T-helper 1 cell treated with Interleukin-12 subunit alpha and Interleukin-12 subunit beta and Interleukin-4 antibody, amounts not matched to agents 30 μg/mL and 1 μg/mL, for 36 hours (primary cell): ENCODE data around the gene LRRC3.

Source experiments
- H3K27ac Mint-ChIP-seq: one replicate; pipeline ENCODE4 v1.8.0; 2021; ENCODE audit warnings: mild to moderate bottlenecking, mixed read lengths
- H3K27me3 Mint-ChIP-seq: one replicate; pipeline ENCODE4 v1.8.0; 2021; ENCODE audit warnings: low read depth, mixed read lengths
- H3K36me3 Mint-ChIP-seq: one replicate; pipeline ENCODE4 v1.8.0; 2021; ENCODE audit warnings: low read depth, mixed read lengths
- H3K4me1 Mint-ChIP-seq: one replicate; pipeline ENCODE4 v1.8.0; 2021; ENCODE audit warnings: low read depth, mixed read lengths
- H3K4me3 Mint-ChIP-seq: one replicate; pipeline ENCODE4 v1.8.0; 2021; ENCODE audit warnings: mild to moderate bottlenecking, moderate library complexity, mixed read lengths
- H3K9me3 Mint-ChIP-seq: one replicate; pipeline ENCODE4 v1.8.0; 2021; ENCODE audit warnings: mixed read lengths

Gene LRRC3

GRCh38 chr21:44419679-44420078 lies 35.6 kb upstream of the LRRC3 start:
- no peaks in the 10 kb centered on the region for H3K4me1 Mint-ChIP-seq
- H3K27me3 Mint-ChIP-seq, result no peaks in the 10 kb centered on the region
- no peak overlapping the region for H3K27ac Mint-ChIP-seq
- H3K9me3 Mint-ChIP-seq, result peaks cover 10% of the 10 kb centered on the region
- peaks cover 13% of the 10 kb centered on the region for H3K36me3 Mint-ChIP-seq
- H3K4me3 Mint-ChIP-seq, result no peak overlapping the region

DNA sequence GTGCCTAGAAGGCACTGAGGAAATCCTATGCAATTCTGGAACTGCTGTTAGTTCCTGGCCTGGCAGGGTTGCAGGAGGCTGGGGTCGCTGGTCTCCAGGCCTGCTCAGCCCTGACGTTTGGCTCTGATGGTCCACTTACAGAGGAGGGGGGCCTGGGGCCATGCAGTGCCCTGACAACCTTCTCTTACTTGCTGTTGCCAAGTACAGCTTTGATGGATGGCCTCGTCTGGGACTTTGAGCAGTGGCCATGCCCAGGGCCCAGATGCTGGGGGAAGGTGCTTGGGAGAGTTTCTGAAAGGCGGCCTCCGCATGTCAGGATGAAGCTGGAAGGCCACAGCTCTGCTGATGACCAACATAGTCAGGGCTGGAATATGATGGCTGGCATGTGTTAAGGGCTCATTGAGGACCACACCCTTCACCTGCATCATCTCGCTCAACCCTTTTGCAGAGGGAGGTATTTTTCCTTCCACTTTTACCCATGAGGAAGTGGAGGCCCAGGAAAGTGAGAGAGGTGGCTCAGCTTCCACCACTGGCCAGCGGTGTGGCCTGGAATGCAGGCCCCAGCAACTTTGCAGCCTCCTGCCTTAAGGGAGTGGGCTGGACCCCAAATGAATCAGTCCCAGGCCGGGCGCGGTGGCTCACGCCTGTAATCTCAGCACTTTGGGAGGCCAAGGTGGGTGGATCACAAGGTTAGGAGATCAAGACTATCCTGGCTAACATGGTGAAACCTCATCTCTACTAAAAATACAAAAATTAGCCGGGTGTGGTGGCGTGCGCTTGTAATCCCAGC lies 34.7 kb upstream of the LRRC3 start:
- Mint-ChIP-seq H3K9me3 (peaks cover 10% of the 10 kb centered on the region), H3K36me3 (peaks cover 13% of the 10 kb centered on the region), H3K27me3 (no peaks in the 10 kb centered on the region), H3K27ac (no peak overlapping the region), H3K4me3 (no peak overlapping the region), H3K4me1 (no peaks in the 10 kb centered on the region)

DNA sequence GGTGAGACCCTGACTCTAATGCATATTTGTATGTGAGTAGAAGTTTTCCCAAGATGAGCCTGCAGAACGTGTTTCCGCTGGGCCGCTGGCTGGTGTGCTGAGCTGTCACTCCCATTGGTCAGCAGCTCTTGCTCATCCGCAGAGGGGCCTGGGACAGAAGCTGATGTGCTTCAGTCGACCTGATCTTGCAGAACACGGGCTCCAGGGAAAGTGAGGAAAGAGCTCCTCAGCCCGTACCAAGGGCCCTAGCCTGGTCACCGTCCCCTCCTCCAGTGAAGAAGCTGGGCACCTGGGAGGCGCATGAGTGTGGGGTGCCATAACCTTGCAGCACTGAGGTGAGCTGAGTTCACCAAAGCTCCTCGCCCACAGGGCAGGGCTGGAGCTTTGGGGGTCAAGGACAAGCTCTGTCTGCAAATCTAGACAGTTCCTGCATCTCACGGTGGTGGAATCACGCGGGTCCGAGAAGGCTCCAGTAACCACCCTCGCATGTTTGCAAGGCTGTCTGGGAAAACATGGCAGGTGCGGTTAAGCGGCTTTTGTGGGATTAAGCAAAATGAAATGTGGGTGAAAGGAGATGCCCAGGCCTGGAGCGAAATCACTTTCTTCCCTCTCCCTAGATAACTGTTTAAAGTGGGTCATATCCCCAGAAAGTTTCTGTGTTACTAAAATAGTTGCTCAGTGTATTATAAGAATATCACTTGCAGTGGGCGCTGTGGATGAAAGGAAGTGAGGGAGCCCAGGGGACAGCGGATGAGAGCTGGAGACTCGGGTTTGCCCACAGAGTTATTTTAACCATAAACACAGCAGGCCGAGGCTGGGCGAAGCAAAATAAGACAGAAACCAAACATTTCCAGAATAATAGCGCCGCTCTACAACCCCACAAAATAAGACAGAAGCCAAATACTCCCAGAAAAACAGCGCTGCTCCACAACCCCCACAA lies 33.1 kb upstream of the LRRC3 start:
- peaks cover 13% of the 10 kb centered on the region for H3K36me3 Mint-ChIP-seq
- H3K4me1 Mint-ChIP-seq, result no peaks in the 10 kb centered on the region
- no peaks in the 10 kb centered on the region for H3K27me3 Mint-ChIP-seq
- no peak overlapping the region for H3K27ac Mint-ChIP-seq
- no peak overlapping the region for H3K4me3 Mint-ChIP-seq
- peaks cover 10% of the 10 kb centered on the region for H3K9me3 Mint-ChIP-seq

DNA sequence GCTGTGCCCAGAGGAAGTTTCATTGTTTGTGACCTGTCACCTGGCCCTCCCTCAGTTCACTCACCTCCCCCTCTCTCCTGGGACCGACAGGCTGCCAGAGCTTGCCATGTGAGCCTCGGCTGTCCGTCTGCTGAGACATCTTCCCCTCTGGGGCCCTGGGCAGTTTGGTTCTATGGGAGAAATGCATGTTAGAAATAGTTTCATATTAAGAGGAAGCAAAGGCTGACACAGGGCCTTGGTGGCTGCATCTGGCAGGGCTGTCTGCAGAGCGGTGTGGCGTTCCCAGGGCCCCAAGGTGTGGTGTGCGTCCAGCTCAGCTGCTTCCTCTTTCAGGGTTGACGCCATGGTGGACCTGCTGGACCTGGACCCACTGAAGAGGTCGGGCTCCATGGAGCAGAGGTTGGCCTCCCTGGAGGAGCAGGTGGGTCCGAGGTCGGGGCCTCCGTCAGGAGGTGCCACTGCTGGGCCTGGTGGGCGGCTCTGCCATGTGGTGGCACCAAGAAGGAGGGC lies 31.9 kb upstream of the LRRC3 start:
- H3K27ac Mint-ChIP-seq, result no peak overlapping the region
- H3K4me1 Mint-ChIP-seq, result no peaks in the 10 kb centered on the region
- H3K36me3 Mint-ChIP-seq, result peaks cover 10% of the 10 kb centered on the region
- peaks cover 10% of the 10 kb centered on the region for H3K9me3 Mint-ChIP-seq
- H3K4me3 Mint-ChIP-seq, result no peak overlapping the region
- no peaks in the 10 kb centered on the region for H3K27me3 Mint-ChIP-seq

DNA sequence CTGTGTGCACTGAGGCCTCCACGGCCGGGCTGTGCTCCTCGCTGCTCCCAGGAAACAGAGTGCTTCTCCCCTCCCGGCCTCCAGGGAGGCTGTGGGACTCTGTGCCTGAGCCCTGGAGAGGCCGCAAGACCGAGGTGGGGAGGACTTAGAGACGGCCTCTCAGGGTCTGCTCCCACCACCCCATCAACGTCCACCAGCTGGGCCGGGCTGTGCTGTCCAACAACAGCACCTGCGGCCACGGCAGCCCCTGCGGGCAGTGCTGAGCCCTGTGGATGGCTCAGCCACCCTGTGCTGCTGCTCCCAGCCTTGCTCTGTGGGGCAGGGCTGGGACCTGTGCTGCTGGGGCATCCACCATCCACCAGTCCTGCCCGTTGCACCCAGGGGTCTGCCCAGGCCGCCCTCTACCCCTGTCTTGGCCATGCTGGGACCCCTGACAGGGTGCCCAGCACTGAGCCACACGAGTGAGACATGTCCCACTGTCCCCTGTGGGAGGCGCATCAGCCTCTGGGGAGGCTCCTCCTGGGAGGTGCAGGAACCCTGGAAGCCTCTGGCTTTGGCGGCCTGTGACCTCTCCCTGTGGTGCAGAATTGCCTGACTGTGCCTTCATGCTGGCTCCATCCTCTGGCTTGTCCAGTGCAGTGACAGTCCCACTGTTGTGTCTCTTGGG lies 31.2 kb upstream of the LRRC3 start:
- Mint-ChIP-seq H3K36me3 (peaks cover 10% of the 10 kb centered on the region), H3K4me1 (peaks cover 1% of the 10 kb centered on the region), H3K9me3 (peaks cover 14% of the 10 kb centered on the region), H3K4me3 (no peak overlapping the region), H3K27me3 (no peaks in the 10 kb centered on the region), H3K27ac (no peak overlapping the region)

GRCh38 chr21:44424608-44425306 lies 30.6 kb upstream of the LRRC3 start:
- H3K4me1 Mint-ChIP-seq, result peaks cover 1% of the 10 kb centered on the region
- H3K27me3 Mint-ChIP-seq, result no peaks in the 10 kb centered on the region
- H3K36me3 Mint-ChIP-seq, result peaks cover 5% of the 10 kb centered on the region
- no peak overlapping the region for H3K4me3 Mint-ChIP-seq
- peaks cover 10% of the 10 kb centered on the region for H3K9me3 Mint-ChIP-seq
- H3K27ac Mint-ChIP-seq, result no peak overlapping the region

DNA sequence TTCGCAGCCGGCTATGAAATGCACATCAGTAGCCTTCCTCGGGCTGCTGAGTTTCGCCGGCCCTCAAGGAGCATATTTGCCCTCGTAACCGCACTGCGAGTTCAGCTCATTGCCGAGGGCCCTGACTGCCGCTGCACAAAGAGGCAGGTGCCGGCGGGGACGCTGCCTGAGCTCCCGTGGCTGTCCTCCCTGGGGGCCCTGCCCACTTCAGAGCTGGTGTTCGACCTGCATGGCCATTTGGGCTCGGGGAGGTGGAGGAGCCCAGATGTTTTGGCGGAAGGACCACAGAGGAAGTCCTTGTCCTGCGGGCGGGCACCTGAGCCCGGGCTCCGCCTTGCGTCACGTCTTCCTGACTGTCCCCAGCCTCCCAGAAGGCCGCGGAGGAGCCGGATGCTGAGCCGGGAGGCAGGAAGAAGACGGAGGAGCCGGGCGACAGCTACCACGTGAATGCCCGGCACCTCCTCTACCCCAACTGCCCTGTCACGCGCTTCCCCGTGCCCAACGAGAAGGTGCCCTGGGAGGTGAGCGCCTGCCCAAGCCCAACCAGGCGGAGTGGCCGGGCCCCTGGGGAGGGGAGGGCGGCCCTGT lies 29.9 kb upstream of the LRRC3 start:
- peaks cover 4% of the 10 kb centered on the region for H3K36me3 Mint-ChIP-seq
- H3K4me1 Mint-ChIP-seq, result peaks cover 1% of the 10 kb centered on the region
- no peak overlapping the region for H3K27ac Mint-ChIP-seq
- no peaks in the 10 kb centered on the region for H3K27me3 Mint-ChIP-seq
- H3K4me3 Mint-ChIP-seq, result no peak overlapping the region
- H3K9me3 Mint-ChIP-seq, result peaks cover 13% of the 10 kb centered on the region

DNA sequence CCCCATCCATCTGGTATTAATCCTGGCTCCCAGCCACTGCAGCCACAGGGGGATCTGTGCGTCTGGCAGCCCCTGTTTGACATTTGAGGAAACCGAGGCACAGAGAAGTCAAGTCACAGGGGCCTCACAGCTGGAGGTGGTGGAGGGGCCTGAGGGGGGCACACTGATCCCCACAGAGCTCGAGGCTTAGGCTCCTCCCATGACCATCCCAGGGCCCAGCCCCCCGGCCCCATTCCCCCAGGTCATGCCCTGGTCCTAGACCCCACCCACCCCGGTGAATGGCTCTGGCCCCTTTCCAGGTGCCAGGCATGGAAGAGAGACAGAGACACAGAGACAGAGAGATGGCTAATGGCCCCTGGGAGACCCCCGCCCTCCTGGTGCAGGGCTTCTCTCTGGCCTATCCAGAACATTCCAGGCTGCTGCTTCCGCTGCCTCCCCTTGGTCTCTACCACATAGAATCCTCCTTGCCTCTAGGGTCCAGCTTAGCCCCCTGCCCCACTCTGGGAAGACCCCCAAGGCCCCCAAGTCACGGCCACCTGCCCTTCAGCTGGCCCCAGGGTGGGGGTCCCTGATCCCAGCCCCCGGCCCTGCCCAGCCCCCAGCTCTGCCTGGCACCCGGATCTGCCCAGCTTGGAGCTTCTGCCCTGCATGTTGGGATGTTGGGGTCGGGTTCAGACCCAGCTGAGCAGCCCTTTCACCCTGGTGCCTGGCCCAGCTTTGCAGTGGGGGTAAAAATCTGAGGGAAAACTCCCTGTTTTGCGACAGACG lies 29.2 kb upstream of the LRRC3 start:
- Mint-ChIP-seq H3K4me3 (no peak overlapping the region), H3K9me3 (peaks cover 16% of the 10 kb centered on the region), H3K27ac (no peak overlapping the region), H3K27me3 (no peaks in the 10 kb centered on the region), H3K4me1 (peaks cover 1% of the 10 kb centered on the region), H3K36me3 (peaks cover 6% of the 10 kb centered on the region)

- peaks cover 18% of the 10 kb centered on the region for H3K9me3 Mint-ChIP-seq
Measured at GRCh38 chr21:44426663-44427191, 28.6 kb upstream of the LRRC3 start.

GRCh38 chr21:44427241-44428120 lies 27.8 kb upstream of the LRRC3 start:
- Mint-ChIP-seq H3K4me3 (no peak overlapping the region), H3K9me3 (peaks cover 20% of the 10 kb centered on the region), H3K27ac (no peak overlapping the region), H3K36me3 (peaks cover 9% of the 10 kb centered on the region), H3K4me1 (peaks cover 1% of the 10 kb centered on the region), H3K27me3 (no peaks in the 10 kb centered on the region)

More at GRCh38 chr21:44426663-44427191, 28.6 kb upstream of the LRRC3 start:
- Mint-ChIP-seq H3K4me3 (no peak overlapping the region), H3K36me3 (peaks cover 6% of the 10 kb centered on the region), H3K4me1 (peaks cover 1% of the 10 kb centered on the region), H3K27me3 (no peaks in the 10 kb centered on the region), H3K27ac (no peak overlapping the region)

- H3K36me3 Mint-ChIP-seq, result peaks cover 9% of the 10 kb centered on the region
- no peak overlapping the region for H3K27ac Mint-ChIP-seq
- peaks cover 20% of the 10 kb centered on the region for H3K9me3 Mint-ChIP-seq
- no peaks in the 10 kb centered on the region for H3K27me3 Mint-ChIP-seq
- no peak overlapping the region for H3K4me3 Mint-ChIP-seq
- H3K4me1 Mint-ChIP-seq, result peaks cover 1% of the 10 kb centered on the region
Measured at GRCh38 chr21:44428281-44428960, 26.9 kb upstream of the LRRC3 start.

DNA sequence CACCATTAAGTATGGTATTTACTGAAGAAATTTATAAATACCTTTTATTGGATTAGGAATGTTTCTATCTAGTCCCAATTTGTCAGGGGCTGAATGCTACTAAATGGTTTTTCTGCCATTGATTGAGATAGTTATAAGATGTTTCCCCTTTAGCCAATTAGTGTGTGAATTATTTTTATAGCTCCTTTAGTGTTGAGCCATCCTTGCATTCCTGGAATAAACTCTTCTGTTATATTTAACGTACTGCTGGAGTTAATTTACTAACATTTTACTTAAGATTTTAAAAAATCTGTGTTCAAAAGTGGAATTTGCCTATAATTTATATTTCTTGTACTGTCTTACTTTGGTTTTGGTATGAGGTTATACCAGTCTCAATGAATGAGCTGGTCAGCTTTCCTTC lies 25.4 kb upstream of the LRRC3 start:
- Mint-ChIP-seq H3K27me3 (no peaks in the 10 kb centered on the region), H3K4me1 (peaks cover 1% of the 10 kb centered on the region), H3K9me3 (peaks cover 20% of the 10 kb centered on the region), H3K27ac (no peak overlapping the region), H3K4me3 (no peak overlapping the region), H3K36me3 (peaks cover 9% of the 10 kb centered on the region)
